Measurements from ENCODE around the gene SMARCAL1.
"Not testable (repeated sequence)": the region's sequence is repeated elsewhere in the genome, so short reads cannot be mapped to it uniquely, and the experiment has no call there.

SMARCAL1 gene

DNA sequence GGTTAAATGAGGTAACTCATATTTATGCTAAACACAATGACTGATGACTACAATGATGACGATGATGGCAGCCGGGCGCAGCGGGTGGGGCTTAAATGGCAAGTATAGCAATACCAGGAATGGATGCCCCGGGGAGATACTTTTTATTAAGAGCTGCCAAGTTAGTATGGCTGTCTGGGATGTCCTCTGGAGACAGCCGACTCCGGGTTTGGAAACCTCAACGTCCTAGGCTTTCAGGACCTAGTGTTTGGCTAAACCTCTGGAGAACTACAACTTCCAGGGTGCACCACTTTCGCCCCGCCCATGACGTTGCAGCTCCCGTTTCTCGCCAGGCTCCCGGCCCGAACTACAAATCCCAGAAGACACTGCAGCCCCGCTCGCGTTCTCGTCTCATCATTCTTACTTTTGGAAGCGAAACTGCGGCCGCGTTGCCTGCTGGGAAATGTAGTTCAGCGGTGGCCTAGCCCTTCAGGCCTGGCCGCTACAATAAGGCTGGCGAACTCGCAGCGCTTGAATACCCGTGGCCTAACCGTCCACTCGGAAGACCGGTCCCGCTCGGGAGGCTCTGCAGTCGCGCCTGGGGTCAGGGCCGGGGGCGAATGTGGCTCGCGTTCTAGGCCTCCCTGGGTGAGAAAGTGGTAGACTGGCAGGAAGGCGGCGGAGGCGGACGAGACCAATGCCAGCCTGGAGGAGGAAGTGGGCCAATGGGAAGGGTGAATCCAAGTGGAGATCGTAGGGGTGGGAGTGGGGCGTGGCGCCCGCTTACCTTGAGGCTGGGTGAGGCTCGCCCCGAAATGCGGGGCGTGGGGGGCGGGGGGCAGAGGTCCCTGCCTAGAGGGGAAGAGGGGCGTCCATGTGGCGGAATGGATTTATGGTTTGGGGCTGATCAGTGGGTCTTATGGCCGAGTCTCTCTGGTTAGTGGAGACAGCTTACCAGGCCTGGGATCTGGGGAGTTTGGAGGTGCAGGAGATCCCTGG is at the start of gene SMARCAL1:
SMARCAL1 (plus strand) TSS at position 463 of the 978 bp plus-strand sequence. CDS start 2,221 bp downstream, outside the sequence.
- peak; percentile 99 for DNase-seq

DNA sequence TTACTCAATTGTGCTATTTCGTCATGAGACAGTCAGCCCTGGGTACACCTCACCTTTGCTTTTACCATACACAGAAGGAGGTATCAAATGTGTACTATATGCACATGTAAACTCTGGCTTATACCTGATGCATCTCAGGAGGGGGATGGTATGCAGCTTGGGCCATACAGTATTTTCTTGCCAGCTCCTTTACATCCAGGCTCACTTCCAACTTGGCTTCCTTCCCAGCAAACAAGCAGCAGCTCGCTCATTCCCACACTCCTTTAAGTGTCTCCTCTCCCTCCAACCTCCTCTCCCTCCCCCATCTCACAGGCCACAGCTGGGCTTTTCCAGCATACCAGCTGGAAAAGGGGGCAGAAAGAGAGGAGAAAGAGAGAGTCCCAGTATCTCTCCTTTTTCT is 49.6 kb upstream of the SMARCAL1 start:
- no peak for DNase-seq

- no peak for DNase-seq
Observed at GRCh38 chr2:216363221-216363620, 49.1 kb upstream of the SMARCAL1 start.

GRCh38 chr2:216365518-216365917 is 46.8 kb upstream of the SMARCAL1 start:
- no peak for DNase-seq

DNA sequence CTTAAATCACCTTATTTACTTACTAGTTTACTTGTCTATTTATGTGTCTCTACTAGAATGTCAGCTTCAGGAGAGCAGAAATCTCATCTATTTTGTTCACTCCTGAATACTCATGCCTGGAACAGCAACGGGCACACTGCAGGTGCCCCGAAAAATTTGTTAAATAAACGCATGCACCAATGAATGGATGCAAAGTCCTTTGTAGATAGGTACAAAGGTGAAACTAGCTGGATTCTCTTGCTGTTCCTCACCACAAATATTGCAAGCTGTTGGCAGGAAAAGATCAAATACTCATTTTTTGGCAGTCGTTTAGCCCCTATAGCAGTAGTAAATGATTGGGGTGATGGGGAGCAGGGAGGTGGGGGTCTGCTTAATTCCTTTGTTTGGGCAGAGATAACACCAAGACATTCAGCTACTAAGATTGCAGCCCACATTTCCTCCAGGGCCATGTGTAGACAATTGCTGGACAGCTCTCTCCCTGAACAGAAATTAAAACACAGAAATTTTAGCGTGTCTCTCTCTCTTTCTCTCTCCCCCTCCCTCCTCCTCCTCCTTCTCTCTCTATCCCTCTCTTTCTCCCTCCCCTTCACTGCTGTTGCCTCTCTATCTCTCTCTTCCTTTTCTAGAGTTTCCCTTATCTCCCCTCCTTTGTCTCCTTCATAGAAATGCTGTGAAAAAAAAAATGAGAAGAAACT is 45.4 kb upstream of the SMARCAL1 start:
- no peak for DNase-seq

- DNase-seq: no peak
Observed at GRCh38 chr2:216369821-216370220, 42.5 kb upstream of the SMARCAL1 start.

DNA sequence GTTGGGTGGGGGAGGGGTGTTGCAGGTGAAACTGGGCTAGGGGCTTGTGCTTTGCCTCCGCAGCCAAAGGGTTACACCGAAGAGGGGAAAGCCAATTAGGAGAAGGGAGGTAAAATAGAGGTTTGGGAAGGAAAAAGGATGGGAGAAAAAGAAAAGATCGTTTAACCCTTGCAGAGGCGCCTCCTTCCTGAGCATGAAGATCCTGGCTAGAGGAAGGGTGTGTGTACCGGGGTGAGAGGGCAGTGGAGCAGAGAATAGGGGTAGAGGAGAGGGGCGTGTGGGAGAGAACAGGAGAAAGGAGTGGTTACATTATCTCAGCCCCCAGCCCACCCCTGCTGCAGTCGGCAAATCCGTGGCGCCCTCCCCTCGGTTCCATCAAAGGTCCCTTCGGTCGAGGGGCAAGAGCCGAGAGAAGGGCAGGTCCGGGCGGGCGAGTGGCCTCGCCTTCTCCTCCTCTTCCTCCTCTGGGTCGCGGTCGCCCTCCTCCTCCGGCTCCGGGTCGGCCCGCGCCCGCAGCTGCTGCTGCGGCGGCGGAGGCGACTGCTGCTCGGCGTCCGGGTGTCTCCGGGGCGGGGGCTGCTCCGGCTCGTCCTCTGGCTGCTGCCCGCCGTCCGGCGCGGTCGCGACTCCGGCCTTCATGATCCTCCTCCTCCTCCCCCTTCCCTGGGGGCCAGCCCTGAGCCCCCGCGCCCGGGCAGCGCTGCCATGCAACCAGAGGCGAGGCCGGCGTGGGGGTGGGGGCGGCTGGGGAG is 41.1 kb upstream of the SMARCAL1 start:
- DNase-seq: no peak

- DNase-seq: peak; percentile 33
Observed at GRCh38 chr2:216371721-216372702, 40.3 kb upstream of the SMARCAL1 start, which contains the start of gene MARCHF4. MARCHF4 (minus strand) TSS chr2:216372483; CDS start chr2:216370260, 2,223 bp downstream.

DNA sequence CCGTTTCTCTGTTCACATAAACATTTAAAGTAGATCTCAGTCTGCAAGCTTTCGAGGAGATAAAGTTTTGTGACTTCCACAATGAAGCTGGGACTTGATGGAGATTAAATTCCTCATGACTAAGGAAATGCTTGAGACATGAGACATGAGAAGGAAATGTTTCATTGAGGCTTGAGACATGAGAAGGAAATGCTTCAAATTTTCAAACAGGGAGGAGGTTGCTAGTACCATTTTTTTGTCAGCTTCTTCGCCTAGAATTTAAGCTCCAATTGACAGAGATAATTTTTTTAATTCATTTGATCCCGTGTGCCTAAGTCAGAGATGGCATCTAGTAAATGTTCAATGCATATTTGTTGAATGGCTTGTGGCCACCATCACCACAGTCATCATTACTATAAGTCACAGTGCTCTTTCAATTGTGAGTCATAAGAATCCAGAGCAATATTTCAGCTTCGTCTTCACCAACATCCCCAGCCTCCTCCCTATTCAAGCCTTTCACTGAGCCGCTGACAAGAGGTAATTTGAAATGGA is 39.5 kb upstream of the SMARCAL1 start:
- DNase-seq: no peak

DNA sequence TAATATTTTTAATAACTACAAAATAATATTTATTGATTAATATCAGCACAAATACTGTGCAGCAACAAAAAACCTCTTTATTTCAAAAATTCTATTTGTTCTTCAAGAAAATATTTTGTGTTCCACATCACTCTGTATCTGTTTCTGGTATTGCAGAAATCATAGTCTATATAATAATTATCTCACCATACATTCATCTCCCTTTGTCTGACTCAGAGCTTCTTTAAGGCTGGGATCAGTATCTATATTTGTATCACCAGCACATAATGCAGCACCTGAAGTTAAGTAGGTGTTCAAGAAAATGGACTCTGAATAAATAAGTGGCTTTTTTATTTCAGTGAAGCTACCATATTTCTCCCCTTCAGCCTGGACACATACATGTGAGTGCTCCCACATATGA is 38.4 kb upstream of the SMARCAL1 start:
- DNase-seq: no peak

GRCh38 chr2:216375286-216375685 is 37.0 kb upstream of the SMARCAL1 start:
- no peak for DNase-seq

- no peak for DNase-seq
Observed at GRCh38 chr2:216379977-216380376, 32.3 kb upstream of the SMARCAL1 start.

DNA sequence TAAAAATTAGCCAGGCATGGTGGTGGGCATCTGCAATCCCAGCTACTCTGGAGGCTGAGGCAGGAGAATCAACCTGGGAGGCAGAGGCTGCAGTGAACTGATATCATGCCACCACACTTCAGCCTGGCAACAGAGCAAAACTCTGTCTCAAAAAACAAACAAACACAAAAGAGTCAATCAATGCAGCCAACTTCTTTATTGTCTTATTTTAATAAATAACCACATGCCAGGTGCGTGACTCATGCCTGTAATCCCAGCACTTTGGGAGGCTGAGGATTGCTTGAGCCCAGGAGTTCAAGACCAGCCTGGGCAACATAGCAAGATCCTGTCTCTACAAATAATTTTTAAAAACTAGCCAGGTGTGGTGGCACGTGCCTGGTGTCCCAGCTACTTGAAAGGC is 27.9 kb upstream of the SMARCAL1 start:
- not testable (repeated sequence) for DNase-seq

DNA sequence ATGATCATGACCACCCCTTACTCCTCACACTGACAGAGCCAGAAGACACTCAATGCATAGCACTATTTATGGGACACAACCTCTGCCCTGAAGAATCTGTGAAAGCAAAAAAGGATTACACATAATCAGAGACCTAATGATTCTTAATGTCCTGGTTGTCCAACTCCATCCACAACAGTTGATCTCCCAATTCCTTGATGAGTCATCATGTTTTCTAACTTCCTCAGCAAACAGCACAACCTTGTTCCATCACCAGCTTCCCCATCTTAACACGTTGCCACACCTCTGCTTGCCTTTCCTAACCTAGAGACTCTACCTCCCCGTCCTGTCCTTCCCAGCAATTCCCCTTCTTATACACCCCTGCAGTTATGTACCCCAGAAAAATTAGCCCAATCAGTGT is 26.8 kb upstream of the SMARCAL1 start:
- no peak for DNase-seq

DNA sequence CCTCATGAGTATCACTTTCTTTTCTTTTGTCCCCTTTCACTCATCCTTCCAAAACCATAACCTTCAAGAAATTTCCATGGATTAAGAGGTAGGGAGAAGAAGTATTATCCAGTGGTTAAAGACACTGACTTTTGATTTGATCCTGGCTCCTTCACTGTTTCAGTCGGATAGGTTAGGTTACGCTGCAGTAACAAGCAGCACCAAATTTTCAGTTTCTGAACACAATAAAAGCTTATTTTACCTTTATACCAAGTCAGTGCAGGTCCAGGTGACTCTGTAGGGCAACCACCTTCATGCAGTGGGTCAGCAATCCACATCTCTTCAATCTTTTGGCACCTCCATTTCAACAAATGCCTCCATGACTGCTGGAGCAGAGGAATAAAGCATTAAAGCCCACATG is 25.0 kb upstream of the SMARCAL1 start:
- DNase-seq: no peak

GRCh38 chr2:216388046-216388884 is 24.0 kb upstream of the SMARCAL1 start:
- no peak for DNase-seq

GRCh38 chr2:216389570-216389969 is 22.7 kb upstream of the SMARCAL1 start:
- DNase-seq: no peak

- no peak for DNase-seq
Observed at GRCh38 chr2:216391401-216391800, 20.9 kb upstream of the SMARCAL1 start.

DNA sequence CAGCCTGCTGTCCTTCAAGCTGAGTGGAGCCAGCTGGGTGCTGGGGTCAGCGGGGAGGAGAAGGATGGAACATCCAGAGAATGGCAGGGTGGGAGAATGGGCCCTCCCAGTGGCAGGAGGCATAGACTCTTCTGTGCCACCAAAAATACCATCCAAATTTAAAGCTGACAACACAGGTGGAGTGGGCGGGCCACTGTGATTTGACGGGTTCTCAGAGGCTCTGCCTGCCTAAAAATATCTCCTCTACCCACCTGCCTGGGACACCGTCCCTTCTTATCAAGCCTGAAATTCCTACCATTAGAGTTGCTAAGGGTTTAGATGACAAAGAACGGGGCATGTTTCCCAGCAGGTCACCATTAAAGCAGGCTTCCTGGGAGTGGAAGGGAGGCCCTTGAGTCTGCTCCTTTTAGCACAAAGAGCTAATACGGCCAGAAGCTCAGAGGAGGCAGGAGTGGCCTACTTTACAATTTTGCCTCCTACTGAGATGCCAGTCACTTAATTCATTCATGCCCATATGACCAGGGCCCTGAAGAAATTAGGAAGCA is 20.2 kb upstream of the SMARCAL1 start:
- no peak for DNase-seq
